ENCODE data around the gene LRRC26. TPM values are rescaled to one million over a fixed set of nuclear protein-coding genes. Genes with fewer than 3 reads are reported as not detected.

Gene LRRC26
- total RNA-seq, 1 donor, result not detected

- DNase-seq (ENCODE audit: low read depth), result no peak
- H3K4me3 ChIP-seq (ENCODE audit: low read depth, low read length), result no peak overlapping the region
- TF ChIP-seq, protein P1, sequence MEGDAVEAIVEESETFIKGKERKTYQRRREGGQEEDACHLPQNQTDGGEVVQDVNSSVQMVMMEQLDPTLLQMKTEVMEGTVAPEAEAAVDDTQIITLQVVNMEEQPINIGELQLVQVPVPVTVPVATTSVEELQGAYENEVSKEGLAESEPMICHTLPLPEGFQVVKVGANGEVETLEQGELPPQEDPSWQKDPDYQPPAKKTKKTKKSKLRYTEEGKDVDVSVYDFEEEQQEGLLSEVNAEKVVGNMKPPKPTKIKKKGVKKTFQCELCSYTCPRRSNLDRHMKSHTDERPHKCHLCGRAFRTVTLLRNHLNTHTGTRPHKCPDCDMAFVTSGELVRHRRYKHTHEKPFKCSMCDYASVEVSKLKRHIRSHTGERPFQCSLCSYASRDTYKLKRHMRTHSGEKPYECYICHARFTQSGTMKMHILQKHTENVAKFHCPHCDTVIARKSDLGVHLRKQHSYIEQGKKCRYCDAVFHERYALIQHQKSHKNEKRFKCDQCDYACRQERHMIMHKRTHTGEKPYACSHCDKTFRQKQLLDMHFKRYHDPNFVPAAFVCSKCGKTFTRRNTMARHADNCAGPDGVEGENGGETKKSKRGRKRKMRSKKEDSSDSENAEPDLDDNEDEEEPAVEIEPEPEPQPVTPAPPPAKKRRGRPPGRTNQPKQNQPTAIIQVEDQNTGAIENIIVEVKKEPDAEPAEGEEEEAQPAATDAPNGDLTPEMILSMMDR (IDR thresholded peaks at IDR 0.05; ENCODE audit: insufficient read depth, low read depth, low read length), result no peak
Measured at GRCh38 chr9:137143459-137143858, 26.4 kb downstream of the LRRC26 start.

DNA sequence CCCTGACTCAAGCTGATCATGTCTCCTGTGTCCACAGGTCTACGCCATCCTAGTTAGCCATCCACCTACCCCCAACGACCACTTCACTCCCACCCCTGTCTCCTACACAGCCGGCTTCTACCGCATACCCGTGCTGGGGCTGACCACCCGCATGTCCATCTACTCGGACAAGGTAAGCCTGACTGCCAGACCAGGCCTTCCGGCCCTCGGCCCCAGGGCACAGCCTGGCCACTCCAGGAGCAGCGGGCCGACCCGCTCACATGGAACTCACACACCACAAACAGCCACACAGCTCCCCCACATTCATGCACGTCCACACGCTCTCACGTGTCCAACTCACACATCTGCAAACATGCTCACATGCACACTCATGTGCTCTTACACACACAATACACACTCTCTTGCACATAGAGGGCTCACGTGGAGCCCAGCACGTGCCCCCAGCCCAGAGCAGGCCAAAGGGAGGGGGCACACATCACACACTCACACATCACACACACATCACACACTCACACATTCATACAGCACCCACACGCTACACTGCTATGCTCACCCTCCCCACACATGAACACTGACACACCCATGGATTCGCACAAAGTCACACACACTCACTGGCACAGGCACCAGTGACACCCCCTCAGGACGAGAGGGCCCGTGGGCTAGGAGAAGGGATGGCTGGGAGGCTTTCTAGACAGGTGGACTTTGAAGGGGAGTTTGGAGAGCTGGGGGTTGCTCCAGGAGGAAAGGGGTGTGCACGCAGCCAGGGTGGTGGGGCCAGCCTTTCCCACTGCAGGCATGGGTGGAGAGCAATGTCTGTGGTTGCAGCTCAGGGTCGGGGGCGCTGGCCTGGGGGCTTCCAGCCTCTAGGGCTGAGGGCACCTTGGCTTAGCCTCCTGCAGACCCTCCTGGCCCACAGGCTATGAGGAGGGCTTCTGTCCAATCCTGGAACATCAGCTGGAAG, 27.6 kb downstream of the LRRC26 start:
- no peak for DNase-seq (ENCODE audit: low read depth)
- TF ChIP-seq, protein P1 (IDR thresholded peaks at IDR 0.05; ENCODE audit: insufficient read depth, low read depth, low read length), result no peak
- H3K4me3 ChIP-seq (ENCODE audit: low read depth, low read length), result no peak overlapping the region

- DNase-seq (ENCODE audit: low read depth), result no peak
- TF ChIP-seq, protein P1 (IDR thresholded peaks at IDR 0.05; ENCODE audit: insufficient read depth, low read depth, low read length), result no peak
- H3K4me3 ChIP-seq (ENCODE audit: low read depth, low read length), result no peak overlapping the region
Measured at GRCh38 chr9:137141050-137141810, 28.6 kb downstream of the LRRC26 start.

DNA sequence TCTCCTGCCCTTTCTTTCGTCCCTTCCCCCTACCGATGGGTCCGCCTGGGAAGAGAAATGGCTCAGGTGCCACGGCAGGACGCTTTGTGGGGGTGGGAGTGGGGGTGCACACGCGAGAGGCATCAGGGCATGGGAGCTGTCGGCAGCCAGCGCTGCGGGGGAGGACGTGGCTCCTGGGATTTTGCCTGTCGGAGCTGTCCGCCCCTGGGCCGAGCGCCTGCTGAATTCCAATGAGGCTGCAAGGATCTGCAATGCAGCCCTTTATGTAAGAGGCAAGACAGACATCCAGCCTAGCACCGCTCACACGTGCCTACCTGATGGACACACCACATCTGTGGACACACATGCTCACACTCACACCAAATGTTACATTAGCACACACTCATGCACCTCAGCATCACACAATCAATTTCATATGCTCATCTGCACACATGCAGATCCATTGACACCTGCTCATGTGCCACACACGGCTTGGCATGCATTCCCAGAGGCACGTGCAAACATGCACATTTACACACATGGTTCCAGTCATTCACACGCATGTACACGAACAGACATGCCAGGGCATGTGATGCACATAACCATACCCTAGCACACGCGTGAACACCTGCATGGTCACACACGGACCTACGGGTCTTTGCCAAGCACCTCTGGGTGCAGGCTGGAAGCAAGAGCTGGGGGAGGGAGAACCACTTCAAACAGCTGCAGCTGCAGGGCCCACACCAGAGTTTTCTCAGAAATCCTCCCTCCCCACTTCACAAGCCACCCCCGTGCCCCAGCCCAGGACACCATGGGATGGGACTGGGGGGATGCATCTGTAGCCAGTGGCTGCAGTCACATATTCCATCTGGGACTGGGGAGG, 29.5 kb downstream of the LRRC26 start:
- no peak overlapping the region for H3K4me3 ChIP-seq (ENCODE audit: low read depth, low read length)
- DNase-seq (ENCODE audit: low read depth), result no peak
- TF ChIP-seq, protein P1 (IDR thresholded peaks at IDR 0.05; ENCODE audit: insufficient read depth, low read depth, low read length), result no peak

DNA sequence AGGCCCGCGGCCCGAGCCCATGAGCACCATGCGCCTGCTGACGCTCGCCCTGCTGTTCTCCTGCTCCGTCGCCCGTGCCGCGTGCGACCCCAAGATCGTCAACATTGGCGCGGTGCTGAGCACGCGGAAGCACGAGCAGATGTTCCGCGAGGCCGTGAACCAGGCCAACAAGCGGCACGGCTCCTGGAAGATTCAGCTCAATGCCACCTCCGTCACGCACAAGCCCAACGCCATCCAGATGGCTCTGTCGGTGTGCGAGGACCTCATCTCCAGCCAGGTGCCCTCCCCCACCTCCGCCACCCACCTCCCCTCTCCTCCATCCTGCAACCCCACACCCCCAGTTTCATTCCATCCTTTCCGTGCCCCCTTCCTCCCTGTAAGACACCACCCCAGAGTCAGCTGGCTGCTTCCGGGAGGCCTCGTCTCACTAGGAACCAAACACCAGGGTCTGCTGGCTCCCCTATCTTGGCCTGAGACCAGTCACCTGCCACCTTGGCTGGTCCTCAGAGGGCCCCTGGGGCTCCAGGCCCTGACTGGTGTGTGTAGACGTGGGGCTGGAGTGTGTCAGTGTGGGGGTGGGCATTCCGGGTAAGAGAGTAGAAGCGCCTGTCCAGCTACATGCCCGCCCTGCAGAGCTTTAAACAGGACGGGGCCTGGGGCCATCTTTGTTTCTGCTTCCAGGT, 30.2 kb downstream of the LRRC26 start:
- no peak for DNase-seq (ENCODE audit: low read depth)
- TF ChIP-seq, protein P1 (IDR thresholded peaks at IDR 0.05; ENCODE audit: insufficient read depth, low read depth, low read length), result no peak
- no peak overlapping the region for H3K4me3 ChIP-seq (ENCODE audit: low read depth, low read length)

Measured in fibroblast of villous mesenchyme (primary cell).